Astrocyte (in vitro differentiated cells and primary cell): ENCODE measurements around the gene SYT14.

Experiments
- CTCF ChIP-seq: IDR thresholded peaks from 2 replicates; pipeline ENCODE4 v1.5.1; 2011; ENCODE audit warnings: low read depth, mild to moderate bottlenecking, inconsistent platforms, low read length, moderate library complexity; ENCODE audit not compliant: insufficient read depth
- EZH2 ChIP-seq: IDR thresholded peaks from 2 replicates; pipeline ENCODE4 v1.6.1; 2012; ENCODE audit warnings: mild to moderate bottlenecking, low read length, inconsistent platforms; ENCODE audit not compliant: insufficient read depth

GRCh38 chr1:210010161-210010560, 72.1 kb downstream of the SYT14 start:
- TF ChIP-seq CTCF (no peak), EZH2 (no peak)
